HG03342 (cell line): ENCODE measurements around the gene ADGRF1.

Experiments
- ATAC-seq: cut with Tn5 transposase; IDR thresholded peaks from one replicate; pipeline ENCODE4 v1.9.1; 2021; ENCODE audit warnings: mild to moderate bottlenecking, moderate library complexity; ENCODE audit not compliant: unreplicated experiment

ADGRF1 gene

DNA sequence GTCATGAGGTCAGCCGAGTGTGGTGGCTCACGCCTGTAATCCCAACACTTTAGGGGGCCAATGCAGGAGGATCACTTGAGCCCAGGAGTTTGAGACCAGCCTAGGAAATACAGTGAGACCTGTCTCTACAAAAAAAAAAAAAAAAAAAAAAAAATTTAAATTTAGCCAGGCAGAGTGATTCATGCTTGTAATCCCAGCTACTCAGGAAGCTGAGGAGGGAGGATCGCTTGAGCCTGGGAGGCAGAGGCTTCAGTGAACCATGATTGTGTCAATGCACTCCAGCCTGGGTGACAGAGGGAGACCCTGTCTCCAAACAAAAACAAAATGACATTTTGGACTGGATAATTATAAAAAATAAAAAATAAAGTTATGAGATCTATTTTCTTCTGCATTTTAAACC, 56.2 kb downstream of the ADGRF1 start:
- ATAC-seq = no peak

GRCh38 chr6:46983007-46983411, 59.1 kb downstream of the ADGRF1 start:
- ATAC-seq = no peak

- ATAC-seq = no peak
These were observed 62.9 kb downstream of the ADGRF1 start for GRCh38 chr6:46979206-46979605.

- ATAC-seq = no peak
These were observed 67.3 kb downstream of the ADGRF1 start for GRCh38 chr6:46974786-46975185.

GRCh38 chr6:46973029-46973428, 69.1 kb downstream of the ADGRF1 start:
- no peak for ATAC-seq

GRCh38 chr6:46972531-46972930, 69.6 kb downstream of the ADGRF1 start:
- ATAC-seq = no peak

DNA sequence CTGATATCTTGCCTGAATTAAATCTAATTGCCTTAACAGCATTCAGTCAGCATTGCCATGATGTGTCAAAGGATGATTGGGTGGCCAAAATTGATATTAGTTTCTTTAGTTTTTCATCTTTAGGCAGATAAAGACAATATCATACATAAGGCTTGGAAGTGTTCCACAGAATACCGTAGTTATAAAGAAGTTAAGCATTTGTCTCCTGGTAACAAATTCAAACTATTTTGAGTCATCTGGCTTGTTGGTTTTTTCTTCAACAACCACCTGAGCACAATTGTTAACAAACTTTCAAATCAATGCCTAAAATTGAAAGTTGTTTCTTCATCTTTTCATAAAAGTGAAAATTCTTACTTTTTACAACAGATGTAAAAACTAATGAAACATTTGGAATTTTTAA, 72.9 kb downstream of the ADGRF1 start:
- no peak for ATAC-seq

GRCh38 chr6:46967826-46968349, 74.2 kb downstream of the ADGRF1 start:
- no peak for ATAC-seq

GRCh38 chr6:46964716-46965519, 77.2 kb downstream of the ADGRF1 start:
- no peak for ATAC-seq

DNA sequence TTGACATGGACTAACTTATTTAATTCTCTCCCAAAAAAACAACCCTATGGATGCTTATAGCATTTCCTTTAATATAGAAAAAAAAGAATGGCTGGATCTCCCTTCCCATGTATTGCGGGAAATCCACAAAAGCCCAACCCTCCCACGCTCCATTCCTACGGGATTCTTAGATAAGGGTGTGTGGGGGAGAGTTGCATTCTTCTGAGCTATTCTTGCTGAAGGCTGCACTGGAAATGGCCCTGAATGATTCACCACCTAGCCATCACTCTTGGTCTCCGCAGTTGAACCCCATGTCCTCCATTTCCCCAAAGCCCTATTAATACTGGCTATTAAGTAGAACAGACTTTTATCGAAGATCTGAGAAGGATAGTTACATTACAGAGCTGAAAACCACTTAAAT, 78.5 kb downstream of the ADGRF1 start:
- ATAC-seq = no peak

DNA sequence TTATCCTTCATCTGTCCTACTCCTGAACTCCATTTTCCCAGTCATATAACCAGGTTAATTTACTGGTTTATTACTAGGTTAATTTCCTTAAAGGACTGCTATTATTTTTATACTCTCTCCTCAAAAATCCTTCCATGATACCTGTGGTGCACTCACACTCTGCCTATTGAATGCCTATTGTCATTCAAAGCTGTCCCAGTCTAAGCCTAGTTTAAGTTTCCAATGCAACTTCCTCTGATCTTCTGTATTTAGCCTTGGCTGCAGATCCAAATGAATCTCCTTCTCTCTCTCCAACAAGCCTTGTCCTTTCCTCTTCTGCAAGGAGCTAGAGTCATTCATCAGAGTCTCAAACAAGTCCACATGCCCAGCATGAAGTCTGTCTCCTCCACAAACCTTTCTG, 79.1 kb downstream of the ADGRF1 start:
- ATAC-seq = no peak

- no peak for ATAC-seq
These were observed 80.4 kb downstream of the ADGRF1 start for GRCh38 chr6:46961711-46962110.

DNA sequence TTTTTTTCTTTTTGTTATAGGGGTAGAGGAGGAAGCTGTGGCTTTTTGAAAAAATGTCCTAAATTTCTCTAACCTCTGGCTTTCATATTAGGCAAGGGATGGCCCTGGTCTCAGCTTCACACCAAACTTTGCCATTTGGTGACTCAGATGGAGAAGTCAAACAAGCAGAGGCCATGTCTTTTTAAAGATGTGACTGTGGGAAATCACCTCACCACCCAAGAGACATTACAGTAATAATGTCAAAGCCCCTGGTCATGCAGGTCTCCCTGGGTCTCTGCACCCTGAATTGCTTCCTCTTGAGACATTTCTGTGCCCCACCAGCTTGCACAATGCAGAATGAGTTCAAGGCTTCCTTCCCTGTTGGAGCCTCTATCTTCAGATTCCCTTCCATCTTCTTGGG, 80.9 kb downstream of the ADGRF1 start:
- ATAC-seq = no peak

- ATAC-seq = no peak
These were observed 82.7 kb downstream of the ADGRF1 start for GRCh38 chr6:46959419-46959818.

DNA sequence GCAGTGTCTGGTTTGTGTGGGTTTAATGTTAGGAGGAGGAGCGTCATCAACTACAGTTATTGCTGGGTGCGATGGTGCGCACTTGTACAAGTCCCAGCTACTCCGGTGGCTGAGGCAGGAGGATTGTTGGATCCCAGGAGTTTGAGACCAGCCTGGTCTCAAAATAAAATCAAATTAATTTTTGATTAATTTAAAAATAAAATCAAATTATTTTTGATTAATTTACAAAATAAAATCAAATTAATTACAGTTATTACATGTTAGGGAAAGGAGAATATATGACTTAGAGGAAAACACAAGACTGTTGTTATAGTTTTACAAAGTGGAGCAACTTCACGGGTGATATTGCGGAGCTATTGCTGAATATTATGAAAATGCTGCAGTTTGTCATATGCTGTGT, 85.7 kb downstream of the ADGRF1 start:
- ATAC-seq = no peak

DNA sequence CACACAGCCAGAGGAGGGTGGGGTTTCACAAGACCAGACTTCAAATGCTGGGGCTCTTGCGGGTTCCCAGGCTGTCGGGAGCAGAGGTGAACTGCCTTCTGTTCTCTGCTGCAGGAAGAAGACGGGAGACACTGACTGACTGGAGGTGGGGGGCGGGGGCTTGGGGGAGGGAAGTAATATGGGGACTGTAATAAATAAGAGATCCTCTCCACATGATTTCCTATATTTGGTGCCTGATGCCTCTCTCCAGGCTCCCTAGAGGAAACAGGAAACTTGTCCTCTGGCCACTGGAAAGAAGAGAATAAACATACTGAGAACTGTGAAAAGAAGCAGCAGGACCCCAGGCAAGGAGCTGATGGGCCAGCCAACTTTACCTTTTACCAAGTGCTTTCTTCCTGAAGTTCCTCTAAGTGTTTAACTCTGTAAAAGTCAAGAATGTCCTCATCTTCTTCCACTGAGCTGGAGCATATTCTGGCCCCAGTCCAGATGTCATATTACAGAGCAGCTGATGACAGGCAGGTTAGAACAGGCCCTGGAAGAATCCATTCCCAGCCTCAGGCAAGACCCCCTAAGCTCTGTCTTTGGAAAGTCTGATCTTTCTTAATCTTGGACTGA, 87.2 kb downstream of the ADGRF1 start:
- ATAC-seq = no peak

DNA sequence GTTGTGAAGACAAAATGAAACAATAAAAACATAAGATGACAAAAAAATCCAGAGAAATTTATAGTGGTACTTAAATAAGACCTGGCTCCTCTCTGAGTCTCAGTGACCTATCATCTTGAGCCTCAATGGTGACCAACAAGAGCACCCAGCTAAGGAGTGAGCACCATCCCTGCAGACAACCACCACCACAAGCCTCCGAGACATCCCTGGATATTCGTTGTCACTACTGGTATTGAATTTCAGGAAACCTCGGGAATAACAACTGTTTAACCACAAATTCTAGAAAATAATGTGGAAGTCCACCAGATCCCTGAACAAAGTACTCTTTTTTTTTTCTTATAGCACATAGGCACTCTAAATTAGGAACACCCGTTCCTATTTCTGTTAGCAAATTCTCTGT, 88.2 kb downstream of the ADGRF1 start:
- no peak for ATAC-seq

- ATAC-seq = no peak
These were observed 92.4 kb downstream of the ADGRF1 start for GRCh38 chr6:46949632-46950280.

DNA sequence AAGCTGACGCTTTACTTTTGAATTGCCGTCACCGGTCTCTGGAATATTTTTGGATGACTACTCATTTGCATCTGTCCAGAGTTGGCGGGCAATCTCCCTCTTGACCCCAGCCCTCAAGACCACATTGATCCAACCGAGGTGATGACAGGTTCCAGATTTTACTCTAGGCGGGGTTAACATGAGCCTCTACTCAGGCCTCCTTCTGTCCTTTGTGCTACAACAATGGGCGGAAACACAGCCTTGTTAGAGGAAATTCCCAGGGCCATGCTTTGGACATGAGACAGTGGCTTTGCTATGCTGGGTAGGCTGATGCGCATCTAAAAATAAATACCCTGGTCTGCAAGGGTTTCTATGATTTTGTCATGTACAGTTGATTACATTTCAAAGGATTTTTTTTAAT, 93.4 kb downstream of the ADGRF1 start:
- ATAC-seq = no peak
